ENCODE data around the gene CALD1. TPM values are rescaled to one million over a fixed set of nuclear protein-coding genes. Genes with fewer than 3 reads are reported as not detected.
A peak's percentile ranks its signal among the peaks of the same experiment; 100 is the strongest.

The CALD1 gene
- polyA plus RNA-seq, 6 donors from 2014 or later = 0.12 to 1.3 (median 0.64) TPM; not detected in 1

- no peak for ATAC-seq (ENCODE audit: low read depth in 2 of 2)
- no peaks in the 10 kb centered on the region for H3K4me1 Mint-ChIP-seq
- no peaks in the 10 kb centered on the region for H3K36me3 Mint-ChIP-seq
- peaks cover 0 to 9% (median 2%) of the 10 kb centered on the region in 7 donors for H3K9me3 Mint-ChIP-seq
- H3K27me3 Mint-ChIP-seq = peaks cover 0 to 6% (median 0%) of the 10 kb centered on the region in 3 donors
- no peak overlapping the region for H3K4me3 Mint-ChIP-seq
- H3K27ac Mint-ChIP-seq = no peak overlapping the region
- no peak for DNase-seq
Measured at GRCh38 chr7:134927076-134927475, 147.6 kb downstream of the CALD1 start.

GRCh38 chr7:134927723-134928122 is 148.3 kb downstream of the CALD1 start:
- Mint-ChIP-seq H3K9me3 (peaks cover 0 to 9% (median 2%) of the 10 kb centered on the region in 7 donors), H3K27ac (no peak overlapping the region), H3K4me1 (peaks cover under 1 to 5% (median 4%) of the 10 kb centered on the region in 3 donors), H3K36me3 (no peaks in the 10 kb centered on the region), H3K4me3 (no peak overlapping the region), H3K27me3 (peaks cover 0 to 6% (median 0%) of the 10 kb centered on the region in 3 donors)
- DNase-seq (no peak), ATAC-seq (ENCODE audit: low read depth in 2 of 2) (no peak)

GRCh38 chr7:134928554-134928953 is 149.1 kb downstream of the CALD1 start:
- H3K36me3 Mint-ChIP-seq = peaks cover 0 to 3% of the 10 kb centered on the region in 2 donors
- no peak for ATAC-seq (ENCODE audit: low read depth in 2 of 2)
- H3K9me3 Mint-ChIP-seq = peaks cover 0 to 9% (median 6%) of the 10 kb centered on the region in 7 donors
- H3K4me1 Mint-ChIP-seq = peaks cover 9 to 13% (median 12%) of the 10 kb centered on the region in 3 donors
- no peak for DNase-seq
- H3K4me3 Mint-ChIP-seq = no peak overlapping the region
- no peak overlapping the region for H3K27ac Mint-ChIP-seq
- H3K27me3 Mint-ChIP-seq = peaks cover 0 to 6% (median 0%) of the 10 kb centered on the region in 3 donors

GRCh38 chr7:134931487-134931886 is 152.1 kb downstream of the CALD1 start:
- Mint-ChIP-seq H3K4me3 (no peak overlapping the region), H3K27ac (no peak overlapping the region), H3K36me3 (peaks cover 0 to 6% of the 10 kb centered on the region in 2 donors), H3K4me1 (peaks cover 14 to 16% (median 16%) of the 10 kb centered on the region in 3 donors), H3K27me3 (no peaks in the 10 kb centered on the region), H3K9me3 (peaks cover 0 to 11% (median 2%) of the 10 kb centered on the region in 7 donors)
- ATAC-seq (ENCODE audit: low read depth in 2 of 2) = no peak
- no peak for DNase-seq

- Mint-ChIP-seq H3K36me3 (peaks cover 0 to 6% of the 10 kb centered on the region in 2 donors), H3K4me1 (peaks cover 14 to 16% (median 16%) of the 10 kb centered on the region in 3 donors), H3K27ac (peak overlapping the region in 4 of 6 donors; percentile 18 to 50 (median 42)), H3K9me3 (peaks cover 0 to 11% (median 2%) of the 10 kb centered on the region in 7 donors), H3K27me3 (no peaks in the 10 kb centered on the region), H3K4me3 (peak overlapping the region in 7 of 8 donors; percentile 6 to 75 (median 62))
- ATAC-seq (ENCODE audit: low read depth in 2 of 2) = peak in 1 of 2 donors; percentile 55
- no peak for DNase-seq
Measured at GRCh38 chr7:134932707-134933370, 153.4 kb downstream of the CALD1 start.

GRCh38 chr7:134933460-134934068 is 154.1 kb downstream of the CALD1 start:
- H3K27me3 Mint-ChIP-seq = no peaks in the 10 kb centered on the region
- H3K27ac Mint-ChIP-seq = peak overlapping the region in 3 of 6 donors; percentile 49 to 71 (median 50)
- peak overlapping the region in 5 of 8 donors; percentile 40 to 75 (median 62) for H3K4me3 Mint-ChIP-seq
- H3K36me3 Mint-ChIP-seq = peaks cover 0 to 6% of the 10 kb centered on the region in 2 donors
- H3K9me3 Mint-ChIP-seq = peaks cover 0 to 11% (median 2%) of the 10 kb centered on the region in 7 donors
- ATAC-seq (ENCODE audit: low read depth in 2 of 2) = no peak
- no peak for DNase-seq
- H3K4me1 Mint-ChIP-seq = peaks cover 14 to 16% (median 16%) of the 10 kb centered on the region in 3 donors

- Mint-ChIP-seq H3K36me3 (peaks cover 0 to 6% of the 10 kb centered on the region in 2 donors), H3K4me3 (no peak overlapping the region), H3K9me3 (peaks cover 0 to 11% (median 0%) of the 10 kb centered on the region in 7 donors), H3K27ac (no peak overlapping the region), H3K27me3 (no peaks in the 10 kb centered on the region), H3K4me1 (peaks cover 14 to 16% (median 16%) of the 10 kb centered on the region in 3 donors)
- ATAC-seq (ENCODE audit: low read depth in 2 of 2) (no peak), DNase-seq (no peak)
Measured at GRCh38 chr7:134935701-134936100, 156.3 kb downstream of the CALD1 start.

GRCh38 chr7:134936893-134937510 is 157.6 kb downstream of the CALD1 start:
- Mint-ChIP-seq H3K4me3 (no peak overlapping the region), H3K9me3 (peaks cover 0 to 11% (median 0%) of the 10 kb centered on the region in 7 donors), H3K36me3 (peaks cover 0 to 6% of the 10 kb centered on the region in 2 donors), H3K4me1 (peaks cover 14 to 16% (median 16%) of the 10 kb centered on the region in 3 donors), H3K27ac (peak overlapping the region in 1 of 6 donors; percentile 15), H3K27me3 (no peaks in the 10 kb centered on the region)
- ATAC-seq (ENCODE audit: low read depth in 2 of 2) (no peak), DNase-seq (no peak)

GRCh38 chr7:134938141-134938540 is 158.7 kb downstream of the CALD1 start:
- peaks cover 0 to 8% (median 0%) of the 10 kb centered on the region in 7 donors for H3K9me3 Mint-ChIP-seq

GRCh38 chr7:134939136-134939535 is 159.7 kb downstream of the CALD1 start:
- Mint-ChIP-seq H3K27me3 (peaks cover 0 to 4% (median 0%) of the 10 kb centered on the region in 3 donors), H3K36me3 (no peaks in the 10 kb centered on the region), H3K4me3 (no peak overlapping the region), H3K4me1 (no peaks in the 10 kb centered on the region), H3K27ac (no peak overlapping the region), H3K9me3 (no peaks in the 10 kb centered on the region)
- ATAC-seq (ENCODE audit: low read depth in 2 of 2) (no peak), DNase-seq (no peak)

More at GRCh38 chr7:134938141-134938540, 158.7 kb downstream of the CALD1 start:
- H3K27me3 Mint-ChIP-seq = no peaks in the 10 kb centered on the region
- H3K4me1 Mint-ChIP-seq = peaks cover 7 to 9% (median 8%) of the 10 kb centered on the region in 3 donors
- no peak overlapping the region for H3K4me3 Mint-ChIP-seq
- ATAC-seq (ENCODE audit: low read depth in 2 of 2) (no peak), DNase-seq (no peak)
- H3K36me3 Mint-ChIP-seq = peaks cover 0 to 6% of the 10 kb centered on the region in 2 donors
- H3K27ac Mint-ChIP-seq = no peak overlapping the region

GRCh38 chr7:134940729-134941128 is 161.3 kb downstream of the CALD1 start:
- no peak for DNase-seq
- H3K27me3 Mint-ChIP-seq = peaks cover 0 to 4% (median 0%) of the 10 kb centered on the region in 3 donors

GRCh38 chr7:134941185-134941900 is 161.9 kb downstream of the CALD1 start:
- Mint-ChIP-seq H3K27me3 (peaks cover 0 to 4% (median 0%) of the 10 kb centered on the region in 3 donors), H3K4me3 (no peak overlapping the region), H3K27ac (no peak overlapping the region), H3K4me1 (no peaks in the 10 kb centered on the region), H3K9me3 (no peaks in the 10 kb centered on the region), H3K36me3 (no peaks in the 10 kb centered on the region)
- DNase-seq = no peak
- ATAC-seq (ENCODE audit: low read depth in 2 of 2) = no peak

More at GRCh38 chr7:134940729-134941128, 161.3 kb downstream of the CALD1 start:
- H3K4me3 Mint-ChIP-seq = no peak overlapping the region
- no peaks in the 10 kb centered on the region for H3K36me3 Mint-ChIP-seq
- ATAC-seq (ENCODE audit: low read depth in 2 of 2) = no peak
- H3K27ac Mint-ChIP-seq = no peak overlapping the region
- H3K4me1 Mint-ChIP-seq = no peaks in the 10 kb centered on the region
- no peaks in the 10 kb centered on the region for H3K9me3 Mint-ChIP-seq

- H3K27ac Mint-ChIP-seq = no peak overlapping the region
- H3K4me1 Mint-ChIP-seq = no peaks in the 10 kb centered on the region
- H3K9me3 Mint-ChIP-seq = no peaks in the 10 kb centered on the region
- no peak for ATAC-seq (ENCODE audit: low read depth in 2 of 2)
- peaks cover 0 to 4% (median 0%) of the 10 kb centered on the region in 3 donors for H3K27me3 Mint-ChIP-seq
- H3K4me3 Mint-ChIP-seq = no peak overlapping the region
- no peak for DNase-seq
- no peaks in the 10 kb centered on the region for H3K36me3 Mint-ChIP-seq
Measured at GRCh38 chr7:134941952-134942351, 162.5 kb downstream of the CALD1 start.

All from naive B cell (primary cell).